H9 (cell line): Measurements from ENCODE around the gene ACOT11. TPM values are rescaled to one million over a fixed set of nuclear protein-coding genes. Genes with fewer than 3 reads are reported as not detected.

Source experiments
- DNase-seq: peaks from one replicate; pipeline ENCODE4 v3.0.0-alpha.2; 2017
- H2AFZ ChIP-seq: one replicate; pipeline ENCODE4 v1.6.1; 2013; ENCODE audit warnings: mild to moderate bottlenecking, low read length, control low read depth, moderate library complexity
- H2AK5ac ChIP-seq: 2 replicates; pipeline ENCODE4 v1.6.1; 2013; ENCODE audit warnings: low read length, control low read depth, mixed read lengths; ENCODE audit not compliant: insufficient read length
- H2BK120ac ChIP-seq: one replicate; pipeline ENCODE4 v1.6.1; 2013; ENCODE audit warnings: low read depth, mild to moderate bottlenecking, low read length, control low read depth, inconsistent platforms; ENCODE audit not compliant: poor library complexity, severe bottlenecking
- H2BK12ac ChIP-seq: 2 replicates; pipeline ENCODE4 v1.6.1; 2013; ENCODE audit warnings: low read length, control low read depth, mixed read lengths, low read depth; ENCODE audit not compliant: insufficient read length
- H2BK15ac ChIP-seq: 2 replicates; pipeline ENCODE4 v1.6.1; 2013; ENCODE audit warnings: low read depth, low read length, control low read depth
- H2BK20ac ChIP-seq: one replicate; pipeline ENCODE4 v1.6.1; 2013; ENCODE audit warnings: low read depth, mild to moderate bottlenecking, low read length, control low read depth, inconsistent platforms; ENCODE audit not compliant: poor library complexity, severe bottlenecking
- H2BK5ac ChIP-seq: 2 replicates; pipeline ENCODE4 v1.6.1; 2013; ENCODE audit warnings: low read length, control low read depth, mixed read lengths; ENCODE audit not compliant: insufficient read length
- H3K14ac ChIP-seq: 2 replicates; pipeline ENCODE4 v1.6.1; 2013; ENCODE audit warnings: low read length, control low read depth; ENCODE audit not compliant: insufficient read depth
- H3K18ac ChIP-seq: 2 replicates; pipeline ENCODE4 v1.6.1; 2013; ENCODE audit warnings: low read depth, mild to moderate bottlenecking, mixed read lengths, low read length, control low read depth; ENCODE audit not compliant: insufficient read length
- H3K23ac ChIP-seq: 2 replicates; pipeline ENCODE4 v1.6.1; 2013; ENCODE audit warnings: low read length, control low read depth, mixed read lengths, low read depth; ENCODE audit not compliant: insufficient read length
- H3K23me2 ChIP-seq: 2 replicates; pipeline ENCODE4 v1.6.1; 2013; ENCODE audit warnings: low read depth, mild to moderate bottlenecking, mixed read lengths, low read length, control low read depth; ENCODE audit not compliant: insufficient read length, poor library complexity, severe bottlenecking
- H3K27ac ChIP-seq: 2 replicates; pipeline ENCODE4 v1.5.1; 2013; ENCODE audit warnings: low read length, control low read depth, mixed read lengths, low read depth; ENCODE audit not compliant: insufficient read length
- H3K27me3 ChIP-seq: 2 replicates; pipeline ENCODE4 v1.6.1; 2013; ENCODE audit warnings: low read length, control low read depth, inconsistent platforms; ENCODE audit not compliant: insufficient read depth
- H3K4ac ChIP-seq: 2 replicates; pipeline ENCODE4 v1.6.1; 2013; ENCODE audit warnings: low read depth, mild to moderate bottlenecking, control low read depth, inconsistent platforms, low read length, moderate library complexity
- H3K4me1 ChIP-seq: 2 replicates; pipeline ENCODE4 v1.6.1; 2013; ENCODE audit warnings: low read length, control low read depth, inconsistent platforms; ENCODE audit not compliant: insufficient read depth
- H3K4me2 ChIP-seq: 2 replicates; pipeline ENCODE4 v1.6.1; 2013; ENCODE audit warnings: low read length, control low read depth, mixed read lengths; ENCODE audit not compliant: insufficient read length, insufficient read depth
- H3K56ac ChIP-seq: 2 replicates; pipeline ENCODE4 v1.6.1; 2013; ENCODE audit warnings: low read depth, mild to moderate bottlenecking, mixed read lengths, low read length, control low read depth; ENCODE audit not compliant: insufficient read length
- H3K79me1 ChIP-seq: 2 replicates; pipeline ENCODE4 v1.6.1; 2013; ENCODE audit warnings: low read depth, mild to moderate bottlenecking, moderate library complexity, low read length, control low read depth, inconsistent platforms; ENCODE audit not compliant: insufficient read depth, poor library complexity, severe bottlenecking
- H3K79me2 ChIP-seq: 2 replicates; pipeline ENCODE4 v1.6.1; 2013; ENCODE audit warnings: low read length, control low read depth, inconsistent platforms; ENCODE audit not compliant: insufficient read depth
- H3K9ac ChIP-seq: 2 replicates; pipeline ENCODE4 v1.6.1; 2013; ENCODE audit warnings: low read length, control low read depth, mixed read lengths; ENCODE audit not compliant: insufficient read length; ENCODE audit errors: extremely low read depth
- H3K9me3 ChIP-seq: one replicate; pipeline ENCODE4 v1.6.1; 2013; ENCODE audit warnings: low read depth, low read length, inconsistent platforms; ENCODE audit not compliant: control insufficient read depth
- H3T11ph ChIP-seq: one replicate; pipeline ENCODE4 v1.6.1; 2013; ENCODE audit warnings: mild to moderate bottlenecking, low read length, control low read depth, inconsistent platforms
- H4K20me1 ChIP-seq: one replicate; pipeline ENCODE4 v1.6.1; 2013; ENCODE audit not compliant: control insufficient read depth, insufficient read length, insufficient read depth
- H4K5ac ChIP-seq: 2 replicates; pipeline ENCODE4 v1.6.1; 2013; ENCODE audit warnings: low read depth, mild to moderate bottlenecking, mixed read lengths, low read length, control low read depth; ENCODE audit not compliant: insufficient read length
- H4K8ac ChIP-seq: replicated peaks from 2 replicates; pipeline ENCODE4 v1.6.1; 2013; ENCODE audit warnings: low read length, control low read depth, mixed read lengths, low read depth; ENCODE audit not compliant: insufficient read length
- H4K91ac ChIP-seq: 2 replicates; pipeline ENCODE4 v1.6.1; 2013; ENCODE audit warnings: low read depth, mild to moderate bottlenecking, moderate library complexity, mixed read lengths, low read length, control low read depth; ENCODE audit not compliant: insufficient read length
- H3K27ac Mint-ChIP-seq, 3 experiments: 2 replicates in 2 of 3; 3 replicates in 1 of 3; pipeline ENCODE4 v1.8.0; 2020 to 2021; ENCODE audit warnings: mixed read lengths in 3 of 3, mild to moderate bottlenecking in 1 of 3, moderate library complexity in 1 of 3
- H3K27me3 Mint-ChIP-seq: 2 replicates; pipeline ENCODE4 v1.8.0; 2021; ENCODE audit warnings: low read depth, mild to moderate bottlenecking, moderate library complexity, mixed read lengths
- H3K36me3 Mint-ChIP-seq, 3 experiments: 2 replicates in 2 of 3; 3 replicates in 1 of 3; pipeline ENCODE4 v1.8.0; 2020 to 2021; ENCODE audit warnings: low read depth in 3 of 3, mixed read lengths in 3 of 3; ENCODE audit not compliant: insufficient read depth in 1 of 3
- H3K4me1 Mint-ChIP-seq, 2 experiments: 2 replicates each; pipeline ENCODE4 v1.8.0; 2020; ENCODE audit warnings: mixed read lengths in 2 of 2
- H3K4me3 Mint-ChIP-seq, 2 experiments: 2 replicates in 1 of 2; 3 replicates in 1 of 2; pipeline ENCODE4 v1.8.0; 2020 to 2021; ENCODE audit warnings: mild to moderate bottlenecking in 2 of 2, mixed read lengths in 2 of 2, moderate library complexity in 1 of 2
- H3K9me3 Mint-ChIP-seq, 2 experiments: 2 replicates in 1 of 2; 3 replicates in 1 of 2; pipeline ENCODE4 v1.8.0; 2020; ENCODE audit warnings: mild to moderate bottlenecking in 2 of 2, mixed read lengths in 2 of 2, moderate library complexity in 1 of 2
- WGBS: extraction: QIAGEN DNeasy Blood & Tissue Kit; methylation state at CpG from one replicate; pipeline ENCODE4 v1.1.7; 2013; ENCODE audit warnings: missing lambda C conversion rate, low lambda C conversion rate, mixed read lengths; ENCODE audit not compliant: insufficient read length; ENCODE audit errors: extremely low coverage; 5-methylcytosine and 5-hydroxymethylcytosine counted together
- total RNA-seq: library from RNA; stranded (reverse); gene quantifications from 2 replicates; pipeline ENCODE4 v1.2.1, GENCODE V29; 2021
- TF ChIP-seq, protein P1 (sequence below): fragments of 200-600 bp; sonication (generic); conservative IDR thresholded peaks from 3 replicates; pipeline ENCODE4 v1.8.0; 2021; ENCODE audit warnings: antibody characterized with exemption, mild to moderate bottlenecking

The ACOT11 gene
- total RNA-seq, 1 experiment from 2014 or later: 4.0 TPM

DNA sequence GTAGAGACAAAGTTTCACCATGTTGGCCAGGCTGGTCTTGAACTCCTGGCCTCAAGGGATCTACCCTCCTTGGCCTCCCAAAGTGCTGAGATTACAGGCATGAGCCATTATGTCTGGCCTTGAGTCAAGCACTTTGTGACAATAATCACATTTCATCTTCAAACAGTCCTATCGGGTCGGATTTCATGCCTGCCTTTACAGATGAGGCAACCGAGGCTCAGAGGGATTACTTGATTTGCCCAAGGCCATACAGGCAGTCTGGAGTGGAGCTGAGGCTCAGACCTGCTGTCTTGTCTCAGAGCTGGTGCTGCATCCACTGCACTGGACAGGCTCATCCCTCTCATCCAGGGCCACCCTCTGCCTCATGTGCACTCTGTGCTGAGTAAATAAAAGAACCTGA lies 48.7 kb downstream of the ACOT11 start:
- no peak for DNase-seq
- Histone ChIP-seq H3K27ac (no peak overlapping the region), H3K9me3 (no peaks in the 10 kb centered on the region), H3K79me2 (no peaks in the 10 kb centered on the region), H3T11ph (no peak overlapping the region), H3K27me3 (no peaks in the 10 kb centered on the region), H3K23me2 (no peaks in the 10 kb centered on the region), H4K91ac (no peak overlapping the region), H3K4me2 (no peak overlapping the region), H3K23ac (no peak overlapping the region), H2BK20ac (no peak overlapping the region), H3K4ac (no peak overlapping the region), H4K5ac (no peak overlapping the region), H2BK15ac (no peak overlapping the region), H2AK5ac (no peak overlapping the region), H3K14ac (no peak overlapping the region), H3K56ac (no peak overlapping the region), H2AFZ (no peak overlapping the region), H2BK5ac (no peak overlapping the region), H3K9ac (no peak overlapping the region), H3K4me1 (no peaks in the 10 kb centered on the region; the same call in 1 of the 2 replicates), H3K18ac (no peak overlapping the region), H3K79me1 (no peaks in the 10 kb centered on the region), H4K20me1 (no peaks in the 10 kb centered on the region), H2BK120ac (no peak overlapping the region), H2BK12ac (no peak overlapping the region), H4K8ac (no peak overlapping the region)
- no peak overlapping the region for H3K4me3 Mint-ChIP-seq
- TF ChIP-seq, protein P1, sequence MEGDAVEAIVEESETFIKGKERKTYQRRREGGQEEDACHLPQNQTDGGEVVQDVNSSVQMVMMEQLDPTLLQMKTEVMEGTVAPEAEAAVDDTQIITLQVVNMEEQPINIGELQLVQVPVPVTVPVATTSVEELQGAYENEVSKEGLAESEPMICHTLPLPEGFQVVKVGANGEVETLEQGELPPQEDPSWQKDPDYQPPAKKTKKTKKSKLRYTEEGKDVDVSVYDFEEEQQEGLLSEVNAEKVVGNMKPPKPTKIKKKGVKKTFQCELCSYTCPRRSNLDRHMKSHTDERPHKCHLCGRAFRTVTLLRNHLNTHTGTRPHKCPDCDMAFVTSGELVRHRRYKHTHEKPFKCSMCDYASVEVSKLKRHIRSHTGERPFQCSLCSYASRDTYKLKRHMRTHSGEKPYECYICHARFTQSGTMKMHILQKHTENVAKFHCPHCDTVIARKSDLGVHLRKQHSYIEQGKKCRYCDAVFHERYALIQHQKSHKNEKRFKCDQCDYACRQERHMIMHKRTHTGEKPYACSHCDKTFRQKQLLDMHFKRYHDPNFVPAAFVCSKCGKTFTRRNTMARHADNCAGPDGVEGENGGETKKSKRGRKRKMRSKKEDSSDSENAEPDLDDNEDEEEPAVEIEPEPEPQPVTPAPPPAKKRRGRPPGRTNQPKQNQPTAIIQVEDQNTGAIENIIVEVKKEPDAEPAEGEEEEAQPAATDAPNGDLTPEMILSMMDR: no peak
- WGBS: no CpG with 5 or more reads among the region's 3 CpGs
- H3K36me3 Mint-ChIP-seq: peaks cover 0 to 3% (median 0%) of the 10 kb centered on the region in 3 experiments; a peak in 1 of 7 replicates
- peaks cover 8 to 16% of the 10 kb centered on the region in 2 experiments for H3K4me1 Mint-ChIP-seq
- no peak overlapping the region for H3K27ac Mint-ChIP-seq
- no peaks in the 10 kb centered on the region for H3K27me3 Mint-ChIP-seq
- no peaks in the 10 kb centered on the region; a peak in 1 of 5 replicates for H3K9me3 Mint-ChIP-seq
